Thyroid gland (tissue), 4 donors: ENCODE results near the gene ZNF180. TPM values are rescaled to one million over a fixed set of nuclear protein-coding genes. Genes with fewer than 3 reads are reported as not detected.

ENCODE experiments used
- DNase-seq, 2 donors: peaks; one replicate each; pipeline ENCODE4 v3.0.0-alpha.2; 2019
- H3K27ac ChIP-seq, 3 donors: fragments of 200-600 bp; sonication (generic); 1 replicate in 2 of 3; 2 replicates in 1 of 3; pipeline ENCODE4 v1.5.1; 2016 to 2019; ENCODE audit warnings: mild to moderate bottlenecking in 1 of 3, moderate library complexity in 1 of 3
- H3K27me3 ChIP-seq: fragments of 200-600 bp; sonication (generic); one replicate; pipeline ENCODE4 v1.5.1; 2019
- H3K36me3 ChIP-seq, 2 donors: fragments of 200-600 bp; sonication (generic); one replicate each; pipeline ENCODE4 v1.5.1; 2016 to 2019
- H3K4me1 ChIP-seq, 2 donors: fragments of 200-600 bp; sonication (generic); one replicate each; pipeline ENCODE4 v1.5.1; 2017 to 2019
- H3K4me3 ChIP-seq, 3 donors: fragments of 200-600 bp; sonication (generic); replicated peaks in 1 of 3; 1 replicate in 2 of 3; 2 replicates in 1 of 3; pipeline ENCODE4 v1.5.1; 2016; ENCODE audit warnings: mild to moderate bottlenecking in 1 of 3
- H3K9me3 ChIP-seq: fragments of 200-600 bp; sonication (generic); one replicate; pipeline ENCODE4 v1.5.1; 2017
- CTCF ChIP-seq, 6 experiments: fragments of 200-600 bp in 3 of 6; fragments of 450-650 bp in 3 of 6; sonication (generic) in 3 of 6; IDR thresholded peaks; one replicate each; pipeline ENCODE4 v1.5.1; 2016 to 2019; ENCODE audit warnings: antibody characterized with exemption in 6 of 6, mild to moderate bottlenecking in 2 of 6, inconsistent platforms in 1 of 6, moderate library complexity in 1 of 6
- POLR2A ChIP-seq, 2 donors: fragments of 450-650 bp; IDR thresholded peaks; one replicate each; pipeline ENCODE4 v1.6.1; 2017; ENCODE audit warnings: antibody characterized with exemption in 2 of 2, mild to moderate bottlenecking in 2 of 2, moderate library complexity in 1 of 2
- WGBS, 2 donors: methylation state at CpG; one replicate each; pipeline ENCODE4 v1.1.5; 2017; 5-methylcytosine and 5-hydroxymethylcytosine counted together
- intact Hi-C: fragments of 100-400 bp; cut with DNase I; formaldehyde crosslinking; loops from one replicate; pipeline ENCODE4 v1.15.1; 2023
- total RNA-seq, 4 donors: library from RNA; depleted of rRNA; stranded (reverse); fragments of >200 nt; gene quantifications; one replicate each; pipeline ENCODE4 v1.2.3, GENCODE V29; 2016

The ZNF180 gene
- 10 to 100 TPM; 13.4 to 41.7 (median 19.9) TPM for total RNA-seq

- DNase-seq, result peak; percentile 95 to 96
- H3K36me3 ChIP-seq, result peaks cover 9 to 16% of the 10 kb centered on the region in 2 donors
- peak within 1 kb of the TSS; percentile 21 to 75 (median 58) for H3K4me3 ChIP-seq
- WGBS, 2 donors, result 0% methylated on average over 29 to 43 of the region's 78 CpGs
- TF ChIP-seq CTCF (IDR thresholded peaks at IDR 0.05) (peak; percentile 34 to 72 (median 42)), POLR2A (IDR thresholded peaks at IDR 0.05) (peak in 1 of 2 donors; percentile 78)
- intact Hi-C loops, result no loop called here
- H3K27ac ChIP-seq, result peak within 1 kb of the TSS; percentile 65 to 82 (median 82)
- no peaks in the 10 kb centered on the region for H3K9me3 ChIP-seq
- H3K27me3 ChIP-seq, result no peaks in the 10 kb centered on the region
- H3K4me1 ChIP-seq, result peaks cover 11 to 20% of the 10 kb centered on the region in 2 donors
Observed at GRCh38 chr19:44499962-44500949, at the start of gene ZNF180. Gene ZNF180 (minus strand): TSS chr19:44500522. CDS start chr19:44497334, 3,188 bp downstream.

GRCh38 chr19:44549507-44549906 lies 49.2 kb upstream of the ZNF180 start:
- TF ChIP-seq POLR2A (IDR thresholded peaks at IDR 0.05) (no peak), CTCF (IDR thresholded peaks at IDR 0.05) (no peak)
- no peak overlapping the region for H3K4me3 ChIP-seq
- no peak for DNase-seq
- H3K9me3 ChIP-seq, result no peaks in the 10 kb centered on the region
- no peak overlapping the region for H3K27ac ChIP-seq
- 95 to 98% methylated on average over 3 of the region's 3 CpGs for WGBS, 2 donors
- no peaks in the 10 kb centered on the region for H3K27me3 ChIP-seq
- H3K36me3 ChIP-seq, result no peaks in the 10 kb centered on the region
- intact Hi-C loops, result no loop called here
- no peaks in the 10 kb centered on the region for H3K4me1 ChIP-seq

DNA sequence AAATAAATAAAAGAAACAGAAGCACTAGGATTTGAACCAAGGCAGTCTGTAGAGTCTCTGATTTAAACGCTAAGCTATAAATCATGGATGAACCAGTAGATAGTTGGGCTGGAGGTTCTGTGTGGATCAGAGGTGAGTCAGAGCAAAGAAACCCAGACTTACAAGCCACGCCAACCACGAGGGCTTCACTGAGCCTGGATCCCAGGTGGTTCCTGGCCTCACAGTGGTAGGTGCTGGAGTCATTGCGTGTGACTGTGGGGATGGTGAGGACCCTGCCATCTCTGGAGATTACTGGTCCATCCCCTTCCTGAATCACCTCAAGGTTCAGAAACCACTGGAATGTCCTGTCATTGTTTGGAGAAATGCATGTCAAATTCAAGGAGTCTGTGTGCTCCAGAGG lies 48.4 kb upstream of the ZNF180 start:
- Histone ChIP-seq H3K27ac (no peak overlapping the region), H3K36me3 (no peaks in the 10 kb centered on the region), H3K4me1 (no peaks in the 10 kb centered on the region), H3K27me3 (no peaks in the 10 kb centered on the region), H3K9me3 (no peaks in the 10 kb centered on the region), H3K4me3 (no peak overlapping the region)
- no peak for DNase-seq
- WGBS, 2 donors, result 70 to 79% methylated on average over 3 to 4 of the region's 4 CpGs
- intact Hi-C loops, result no loop called here
- no peak for TF ChIP-seq CTCF (IDR thresholded peaks at IDR 0.05)
- TF ChIP-seq POLR2A (IDR thresholded peaks at IDR 0.05), result no peak

GRCh38 chr19:44544031-44544430 lies 43.7 kb upstream of the ZNF180 start:
- no peak for DNase-seq
- no peak overlapping the region for H3K27ac ChIP-seq
- no peaks in the 10 kb centered on the region for H3K27me3 ChIP-seq
- intact Hi-C loops, result no loop called here
- H3K4me3 ChIP-seq, result no peak overlapping the region
- no peaks in the 10 kb centered on the region for H3K36me3 ChIP-seq
- H3K4me1 ChIP-seq, result no peaks in the 10 kb centered on the region
- no peak for TF ChIP-seq POLR2A (IDR thresholded peaks at IDR 0.05)
- no peak for TF ChIP-seq CTCF (IDR thresholded peaks at IDR 0.05)
- no peaks in the 10 kb centered on the region for H3K9me3 ChIP-seq
- WGBS, 2 donors, result 66 to 73% methylated on average over 2 of the region's 2 CpGs

DNA sequence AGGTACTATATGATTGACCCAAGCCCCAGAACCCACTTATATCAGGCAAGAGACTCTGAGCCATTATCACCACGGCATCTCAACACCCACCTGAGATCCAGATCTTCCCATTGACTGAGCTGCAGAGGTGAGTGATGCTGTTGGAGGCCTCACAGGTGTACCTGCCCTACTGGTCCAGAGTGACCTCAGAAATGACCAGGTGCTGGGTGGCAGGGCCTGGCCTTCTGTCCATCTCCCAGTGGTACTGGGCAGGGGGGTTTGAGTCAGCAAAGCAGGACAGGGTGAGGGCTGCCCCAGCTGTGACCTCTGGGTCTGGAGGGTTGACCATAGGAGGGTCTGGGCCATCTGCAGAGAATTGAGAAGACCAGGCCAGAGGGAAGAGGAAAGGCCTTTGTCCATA lies 42.3 kb upstream of the ZNF180 start:
- no peak overlapping the region for H3K27ac ChIP-seq
- no peaks in the 10 kb centered on the region for H3K4me1 ChIP-seq
- no peak overlapping the region for H3K4me3 ChIP-seq
- TF ChIP-seq CTCF (IDR thresholded peaks at IDR 0.05), result no peak
- TF ChIP-seq POLR2A (IDR thresholded peaks at IDR 0.05), result no peak
- WGBS, 2 donors, result 0 to 33% methylated on average over 1 of the region's 1 CpG
- intact Hi-C loops, result no loop called here
- DNase-seq, result no peak
- H3K36me3 ChIP-seq, result no peaks in the 10 kb centered on the region
- H3K9me3 ChIP-seq, result no peaks in the 10 kb centered on the region
- H3K27me3 ChIP-seq, result no peaks in the 10 kb centered on the region
